Nephron (organoid): ENCODE results near the gene MTMR2.
A peak's percentile ranks its signal among the peaks of the same experiment; 100 is the strongest.

Experiments
- H3K27ac Mint-ChIP-seq, 3 experiments: 2 replicates each; pipeline ENCODE4 v1.8.0; 2020; ENCODE audit warnings: mixed read lengths in 3 of 3, mild to moderate bottlenecking in 2 of 3, moderate library complexity in 1 of 3
- H3K27me3 Mint-ChIP-seq: 2 replicates; pipeline ENCODE4 v1.8.0; 2021; ENCODE audit warnings: low read depth, mild to moderate bottlenecking, moderate library complexity, mixed read lengths
- H3K36me3 Mint-ChIP-seq: 2 replicates; pipeline ENCODE4 v1.8.0; 2020; ENCODE audit warnings: low read depth, mixed read lengths
- H3K4me1 Mint-ChIP-seq: 2 replicates; pipeline ENCODE4 v1.8.0; 2020; ENCODE audit warnings: mixed read lengths
- H3K4me3 Mint-ChIP-seq, 3 experiments: 2 replicates each; pipeline ENCODE4 v1.8.0; 2020; ENCODE audit warnings: mild to moderate bottlenecking in 3 of 3, mixed read lengths in 3 of 3, moderate library complexity in 2 of 3
- H3K9me3 Mint-ChIP-seq: 2 replicates; pipeline ENCODE4 v1.8.0; 2020; ENCODE audit warnings: mixed read lengths
- TF ChIP-seq, protein P1 (sequence below), 3 experiments: fragments of 200-600 bp; sonication (generic); IDR thresholded peaks; one replicate each; pipeline ENCODE4 v1.5.0; 2021; ENCODE audit warnings: antibody characterized with exemption in 3 of 3; ENCODE audit not compliant: unreplicated experiment in 3 of 3

Gene MTMR2

GRCh38 chr11:95803973-95804372 is 119.9 kb downstream of the MTMR2 start:
- peaks cover 91% of the 10 kb centered on the region for H3K36me3 Mint-ChIP-seq
- H3K27me3 Mint-ChIP-seq: no peaks in the 10 kb centered on the region
- TF ChIP-seq, protein P1, sequence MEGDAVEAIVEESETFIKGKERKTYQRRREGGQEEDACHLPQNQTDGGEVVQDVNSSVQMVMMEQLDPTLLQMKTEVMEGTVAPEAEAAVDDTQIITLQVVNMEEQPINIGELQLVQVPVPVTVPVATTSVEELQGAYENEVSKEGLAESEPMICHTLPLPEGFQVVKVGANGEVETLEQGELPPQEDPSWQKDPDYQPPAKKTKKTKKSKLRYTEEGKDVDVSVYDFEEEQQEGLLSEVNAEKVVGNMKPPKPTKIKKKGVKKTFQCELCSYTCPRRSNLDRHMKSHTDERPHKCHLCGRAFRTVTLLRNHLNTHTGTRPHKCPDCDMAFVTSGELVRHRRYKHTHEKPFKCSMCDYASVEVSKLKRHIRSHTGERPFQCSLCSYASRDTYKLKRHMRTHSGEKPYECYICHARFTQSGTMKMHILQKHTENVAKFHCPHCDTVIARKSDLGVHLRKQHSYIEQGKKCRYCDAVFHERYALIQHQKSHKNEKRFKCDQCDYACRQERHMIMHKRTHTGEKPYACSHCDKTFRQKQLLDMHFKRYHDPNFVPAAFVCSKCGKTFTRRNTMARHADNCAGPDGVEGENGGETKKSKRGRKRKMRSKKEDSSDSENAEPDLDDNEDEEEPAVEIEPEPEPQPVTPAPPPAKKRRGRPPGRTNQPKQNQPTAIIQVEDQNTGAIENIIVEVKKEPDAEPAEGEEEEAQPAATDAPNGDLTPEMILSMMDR (IDR thresholded peaks at IDR 0.05; ENCODE audit: unreplicated experiment in 3 of 3): no peak
- no peak overlapping the region for H3K27ac Mint-ChIP-seq
- no peak overlapping the region for H3K4me3 Mint-ChIP-seq
- H3K9me3 Mint-ChIP-seq: peaks cover 24% of the 10 kb centered on the region
- H3K4me1 Mint-ChIP-seq: no peaks in the 10 kb centered on the region

DNA sequence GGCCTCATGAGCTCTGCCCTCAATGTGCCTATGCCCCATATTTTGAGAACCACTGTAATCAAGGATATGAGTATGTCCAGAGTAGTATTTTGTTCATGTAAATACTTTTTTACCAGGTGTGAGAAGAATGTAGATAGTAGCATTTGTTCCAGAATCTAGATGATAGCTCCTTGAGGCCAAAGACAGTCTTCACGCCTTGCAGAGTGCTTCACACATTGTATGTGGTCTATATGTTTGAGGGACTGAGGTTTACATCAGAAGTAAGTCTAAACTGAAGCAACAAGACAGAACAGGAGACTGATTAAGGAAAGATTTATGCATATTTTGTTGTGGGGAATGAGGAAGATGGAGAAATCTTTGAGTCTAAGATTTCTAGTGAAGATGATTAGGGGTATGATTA is 121.1 kb downstream of the MTMR2 start:
- TF ChIP-seq, protein P1 (IDR thresholded peaks at IDR 0.05; ENCODE audit: unreplicated experiment in 3 of 3): no peak
- H3K27me3 Mint-ChIP-seq: no peaks in the 10 kb centered on the region
- peaks cover 79% of the 10 kb centered on the region for H3K36me3 Mint-ChIP-seq
- no peaks in the 10 kb centered on the region for H3K4me1 Mint-ChIP-seq
- no peak overlapping the region for H3K27ac Mint-ChIP-seq
- H3K9me3 Mint-ChIP-seq: peaks cover 14% of the 10 kb centered on the region
- no peak overlapping the region for H3K4me3 Mint-ChIP-seq

DNA sequence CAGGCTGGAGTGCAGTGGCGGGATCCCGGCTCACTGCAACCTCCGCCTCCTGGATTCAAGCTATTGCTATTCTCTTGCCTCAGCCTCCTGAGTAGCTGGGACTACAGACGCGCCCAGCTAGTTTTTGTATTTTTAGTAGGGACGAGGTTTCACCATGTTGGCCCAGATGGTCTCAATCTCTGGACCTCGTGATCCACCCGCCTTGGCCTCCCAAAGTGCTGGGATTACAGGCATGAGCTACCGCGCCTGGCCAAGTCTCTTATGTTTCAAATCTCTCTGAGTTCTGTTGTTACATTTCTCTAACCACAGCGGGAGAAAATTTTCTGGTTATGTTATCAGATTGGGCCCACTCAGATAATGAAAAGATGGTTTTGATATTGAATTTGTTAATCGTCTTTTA is 123.5 kb downstream of the MTMR2 start:
- Mint-ChIP-seq H3K4me1 (peaks cover 5% of the 10 kb centered on the region), H3K4me3 (no peak overlapping the region), H3K27me3 (no peaks in the 10 kb centered on the region), H3K9me3 (peaks cover 3% of the 10 kb centered on the region), H3K27ac (no peak overlapping the region), H3K36me3 (peaks cover 55% of the 10 kb centered on the region)
- TF ChIP-seq, protein P1 (IDR thresholded peaks at IDR 0.05; ENCODE audit: unreplicated experiment in 3 of 3): no peak

GRCh38 chr11:95799546-95799945 is 124.4 kb downstream of the MTMR2 start:
- H3K4me3 Mint-ChIP-seq: no peak overlapping the region

GRCh38 chr11:95796501-95796900 is 127.4 kb downstream of the MTMR2 start:
- Mint-ChIP-seq H3K27me3 (no peaks in the 10 kb centered on the region), H3K36me3 (peaks cover 21% of the 10 kb centered on the region), H3K9me3 (no peaks in the 10 kb centered on the region), H3K4me3 (peak overlapping the region in 1 of 3 experiments; percentile 28), H3K4me1 (peaks cover 31% of the 10 kb centered on the region), H3K27ac (peak overlapping the region; percentile 8 to 83 (median 66))
- TF ChIP-seq, protein P1 (IDR thresholded peaks at IDR 0.05; ENCODE audit: unreplicated experiment in 3 of 3): no peak

More at GRCh38 chr11:95799546-95799945, 124.4 kb downstream of the MTMR2 start:
- Mint-ChIP-seq H3K27me3 (no peaks in the 10 kb centered on the region), H3K4me1 (peaks cover 8% of the 10 kb centered on the region), H3K27ac (no peak overlapping the region), H3K36me3 (peaks cover 48% of the 10 kb centered on the region), H3K9me3 (peaks cover 3% of the 10 kb centered on the region)
- TF ChIP-seq, protein P1 (IDR thresholded peaks at IDR 0.05; ENCODE audit: unreplicated experiment in 3 of 3): no peak

DNA sequence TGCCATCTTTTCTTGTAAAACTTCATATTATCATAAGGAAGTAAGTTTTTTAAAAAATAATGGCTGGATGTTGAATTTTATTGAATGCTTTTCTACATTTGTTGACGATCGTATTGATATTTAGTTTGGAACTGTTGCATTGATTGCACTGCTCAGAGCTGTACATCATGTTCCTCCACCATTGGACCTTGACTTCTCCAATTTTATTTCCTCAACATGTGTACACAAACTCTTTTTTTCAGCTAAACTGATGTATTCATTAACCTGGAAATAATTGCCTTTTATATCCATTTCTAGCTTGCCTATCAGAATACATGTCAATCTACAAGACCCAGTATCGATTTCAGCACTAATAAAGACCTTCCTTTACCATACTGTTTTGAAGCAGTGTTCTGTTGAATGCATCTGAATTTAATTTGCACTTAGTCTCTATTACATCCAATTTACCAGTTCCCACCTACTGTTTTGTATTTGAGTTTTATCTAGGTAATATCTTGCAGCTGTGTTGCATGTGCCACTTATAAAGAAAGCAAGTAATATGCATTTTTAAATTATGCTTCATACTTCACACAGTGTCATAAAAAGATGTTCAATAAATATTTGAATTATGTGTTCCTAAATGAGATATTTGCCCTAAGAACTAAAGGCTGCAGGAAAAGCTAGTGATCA is 128.1 kb downstream of the MTMR2 start:
- H3K27ac Mint-ChIP-seq: no peak overlapping the region
- peaks cover 35% of the 10 kb centered on the region for H3K4me1 Mint-ChIP-seq
- H3K27me3 Mint-ChIP-seq: no peaks in the 10 kb centered on the region
- no peak overlapping the region for H3K4me3 Mint-ChIP-seq
- H3K9me3 Mint-ChIP-seq: no peaks in the 10 kb centered on the region
- H3K36me3 Mint-ChIP-seq: peaks cover 14% of the 10 kb centered on the region
- TF ChIP-seq, protein P1 (IDR thresholded peaks at IDR 0.05; ENCODE audit: unreplicated experiment in 3 of 3): no peak
